ENCODE data around the gene KCNJ6. TPM values are rescaled to one million over a fixed set of nuclear protein-coding genes. Genes with fewer than 3 reads are reported as not detected.

Gene KCNJ6
- total RNA-seq, 1 experiment from 2014 or later = not detected

- H3K4me1 ChIP-seq (ENCODE audit: control insufficient read depth, insufficient read depth, low read length) = no peaks in the 10 kb centered on the region
- TF ChIP-seq TCF7L2 (IDR thresholded peaks at IDR 0.05; ENCODE audit: low read depth, low read length) (no peak), SIN3A (IDR thresholded peaks at IDR 0.05; ENCODE audit: borderline replicate concordance, insufficient read depth, low read depth, low read length) (no peak), POLR2AphosphoS5 (IDR thresholded peaks at IDR 0.05; ENCODE audit: low read depth, low read length) (no peak), CTCF (IDR thresholded peaks at IDR 0.05) (no peak)
- TF ChIP-seq, protein P1, sequence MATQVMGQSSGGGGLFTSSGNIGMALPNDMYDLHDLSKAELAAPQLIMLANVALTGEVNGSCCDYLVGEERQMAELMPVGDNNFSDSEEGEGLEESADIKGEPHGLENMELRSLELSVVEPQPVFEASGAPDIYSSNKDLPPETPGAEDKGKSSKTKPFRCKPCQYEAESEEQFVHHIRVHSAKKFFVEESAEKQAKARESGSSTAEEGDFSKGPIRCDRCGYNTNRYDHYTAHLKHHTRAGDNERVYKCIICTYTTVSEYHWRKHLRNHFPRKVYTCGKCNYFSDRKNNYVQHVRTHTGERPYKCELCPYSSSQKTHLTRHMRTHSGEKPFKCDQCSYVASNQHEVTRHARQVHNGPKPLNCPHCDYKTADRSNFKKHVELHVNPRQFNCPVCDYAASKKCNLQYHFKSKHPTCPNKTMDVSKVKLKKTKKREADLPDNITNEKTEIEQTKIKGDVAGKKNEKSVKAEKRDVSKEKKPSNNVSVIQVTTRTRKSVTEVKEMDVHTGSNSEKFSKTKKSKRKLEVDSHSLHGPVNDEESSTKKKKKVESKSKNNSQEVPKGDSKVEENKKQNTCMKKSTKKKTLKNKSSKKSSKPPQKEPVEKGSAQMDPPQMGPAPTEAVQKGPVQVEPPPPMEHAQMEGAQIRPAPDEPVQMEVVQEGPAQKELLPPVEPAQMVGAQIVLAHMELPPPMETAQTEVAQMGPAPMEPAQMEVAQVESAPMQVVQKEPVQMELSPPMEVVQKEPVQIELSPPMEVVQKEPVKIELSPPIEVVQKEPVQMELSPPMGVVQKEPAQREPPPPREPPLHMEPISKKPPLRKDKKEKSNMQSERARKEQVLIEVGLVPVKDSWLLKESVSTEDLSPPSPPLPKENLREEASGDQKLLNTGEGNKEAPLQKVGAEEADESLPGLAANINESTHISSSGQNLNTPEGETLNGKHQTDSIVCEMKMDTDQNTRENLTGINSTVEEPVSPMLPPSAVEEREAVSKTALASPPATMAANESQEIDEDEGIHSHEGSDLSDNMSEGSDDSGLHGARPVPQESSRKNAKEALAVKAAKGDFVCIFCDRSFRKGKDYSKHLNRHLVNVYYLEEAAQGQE (IDR thresholded peaks at IDR 0.05; ENCODE audit: insufficient read depth in 1 of 2, low read depth in 2 of 2, low read length in 1 of 2) = no peak
- no peak overlapping the region for H3K4me3 ChIP-seq (ENCODE audit: low read depth in 2 of 2, low read length in 2 of 2)
- no peaks in the 10 kb centered on the region for H3K36me3 ChIP-seq (ENCODE audit: control insufficient read depth, insufficient read depth, low read length)
- no peaks in the 10 kb centered on the region for H3K9me3 ChIP-seq (ENCODE audit: control insufficient read depth, insufficient read depth, low read depth, low read length)
- in situ Hi-C loops (cut with HindIII; ENCODE audit: low pct_unique_long_range_greater_than_20kb, low sequenced_read_pairs) (no loop called here), intact Hi-C loops (cut with micrococcal nuclease; ENCODE audit: unreplicated experiment) (no loop called here)
- H3K27ac ChIP-seq (ENCODE audit: low read length) = no peak overlapping the region
- no TSS peak for BruUV-seq (replicated peaks)
- ATAC-seq = no peak
- ChIA-PET CTCF (no interaction called here), POLR2A (no interaction called here)
- no peak for DNase-seq (ENCODE audit: low read depth, low spot score)
- H3K27me3 ChIP-seq (ENCODE audit: control insufficient read depth, insufficient read depth, low read length) = no peaks in the 10 kb centered on the region
Observed at GRCh38 chr21:37940691-37941090, 24.4 kb upstream of the KCNJ6 start.

DNA sequence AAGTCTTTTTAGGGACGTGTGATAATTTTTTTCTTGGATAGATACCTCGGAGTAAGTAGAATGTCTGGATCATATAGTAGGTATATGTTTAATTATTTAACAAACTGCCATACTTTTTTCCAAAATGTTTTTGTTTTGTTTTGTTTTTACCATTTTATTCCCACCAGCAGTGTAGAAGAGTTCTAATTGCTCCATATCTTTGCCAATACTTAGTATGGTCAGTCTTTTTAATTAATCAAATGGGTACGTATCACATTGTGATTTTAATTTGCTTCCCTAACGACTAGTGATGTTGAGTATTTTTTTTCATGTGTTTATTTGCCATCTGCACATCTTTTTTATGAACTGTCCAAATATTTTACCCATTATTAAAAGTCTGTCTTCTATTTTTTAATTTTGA, 23.6 kb upstream of the KCNJ6 start:
- DNase-seq (ENCODE audit: low read depth, low spot score) (no peak), ATAC-seq (no peak)
- Histone ChIP-seq H3K27ac (ENCODE audit: low read length) (no peak overlapping the region), H3K27me3 (ENCODE audit: control insufficient read depth, insufficient read depth, low read length) (no peaks in the 10 kb centered on the region), H3K9me3 (ENCODE audit: control insufficient read depth, insufficient read depth, low read depth, low read length) (no peaks in the 10 kb centered on the region), H3K4me1 (ENCODE audit: control insufficient read depth, insufficient read depth, low read length) (no peaks in the 10 kb centered on the region), H3K4me3 (ENCODE audit: low read depth in 2 of 2, low read length in 2 of 2) (no peak overlapping the region), H3K36me3 (ENCODE audit: control insufficient read depth, insufficient read depth, low read length) (no peaks in the 10 kb centered on the region)
- CTCF ChIA-PET = no interaction called here
- BruUV-seq (replicated peaks) = no TSS peak
- intact Hi-C loops (cut with micrococcal nuclease; ENCODE audit: unreplicated experiment) = no loop called here
- TF ChIP-seq, protein P1 (IDR thresholded peaks at IDR 0.05; ENCODE audit: insufficient read depth in 1 of 2, low read depth in 2 of 2, low read length in 1 of 2) = no peak
- no peak for TF ChIP-seq CTCF (IDR thresholded peaks at IDR 0.05)
- no peak for TF ChIP-seq TCF7L2 (IDR thresholded peaks at IDR 0.05; ENCODE audit: low read depth, low read length)
- TF ChIP-seq POLR2AphosphoS5 (IDR thresholded peaks at IDR 0.05; ENCODE audit: low read depth, low read length) = no peak
- no peak for TF ChIP-seq SIN3A (IDR thresholded peaks at IDR 0.05; ENCODE audit: borderline replicate concordance, insufficient read depth, low read depth, low read length)
- POLR2A ChIA-PET = no interaction called here
- in situ Hi-C loops (cut with HindIII; ENCODE audit: low pct_unique_long_range_greater_than_20kb, low sequenced_read_pairs) = no loop called here
